Measurements from ENCODE around the gene PTPN18.
A peak's percentile ranks its signal among the peaks of the same experiment; 100 is the strongest.

PTPN18 gene

DNA sequence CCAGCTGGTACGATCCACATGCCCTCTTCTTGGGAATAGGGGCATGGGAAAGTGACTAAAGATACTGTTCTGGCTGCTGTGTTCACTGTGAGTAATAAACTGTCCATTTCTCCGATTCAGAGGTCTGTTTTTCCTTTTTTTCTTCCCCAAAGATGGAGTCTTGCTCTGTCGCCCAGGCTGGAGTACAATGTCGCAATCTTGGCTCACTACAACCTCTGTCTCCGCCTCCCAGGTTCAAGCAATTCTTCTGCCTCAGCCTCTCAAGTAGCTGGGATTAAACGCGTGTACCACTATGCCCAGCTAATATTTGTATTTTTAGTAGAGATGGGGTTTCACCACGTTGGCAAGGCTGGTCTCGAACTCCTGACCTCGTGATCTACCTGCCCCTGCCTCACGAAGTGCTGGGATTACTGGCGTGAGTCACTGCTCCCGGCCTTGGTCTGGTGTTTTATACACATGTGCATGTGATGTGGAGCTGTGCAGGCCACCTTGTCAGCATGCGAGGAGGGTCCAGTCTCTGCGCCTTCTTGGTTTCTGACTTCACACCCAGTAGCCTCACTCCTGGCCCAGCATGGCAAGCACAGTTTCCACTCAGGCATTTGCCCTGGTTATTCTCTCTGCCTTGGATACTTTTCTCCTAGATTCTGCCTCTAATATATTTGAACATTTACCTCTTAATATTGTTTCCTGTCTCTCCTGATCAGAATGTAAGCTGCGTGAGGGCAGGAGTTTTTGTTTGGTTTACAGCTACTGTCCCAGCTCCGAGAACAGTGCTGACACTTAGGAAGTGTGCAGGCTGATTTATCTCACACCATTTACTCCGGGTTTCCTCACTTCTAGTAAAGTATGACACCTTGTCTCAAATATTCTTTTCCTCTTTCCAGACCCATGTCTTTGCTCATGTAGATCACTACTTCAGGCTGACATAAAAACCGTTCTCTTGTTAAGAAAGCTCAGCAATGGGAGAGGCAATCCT is 19.7 kb downstream of the PTPN18 start:
- DNase-seq (ENCODE audit: insufficient read length, low spot score) (no peak), FAIRE-seq (peak; percentile 31)
- TF ChIP-seq SPI1 (IDR thresholded peaks at IDR 0.05; ENCODE audit: low read depth, low read length) (no peak), TAF1 (IDR thresholded peaks at IDR 0.05; ENCODE audit: low read depth, low read length) (no peak), POU2F2 (IDR thresholded peaks at IDR 0.05; ENCODE audit: low read depth, low read length) (no peak), POLR2A (IDR thresholded peaks at IDR 0.05; ENCODE audit: low read depth, low read length) (no peak), POLR2AphosphoS5 (IDR thresholded peaks at IDR 0.05; ENCODE audit: low read depth, low read length) (no peak), PAX5 (IDR thresholded peaks at IDR 0.05; ENCODE audit: insufficient read depth, low read length, severe bottlenecking) (no peak)

DNA sequence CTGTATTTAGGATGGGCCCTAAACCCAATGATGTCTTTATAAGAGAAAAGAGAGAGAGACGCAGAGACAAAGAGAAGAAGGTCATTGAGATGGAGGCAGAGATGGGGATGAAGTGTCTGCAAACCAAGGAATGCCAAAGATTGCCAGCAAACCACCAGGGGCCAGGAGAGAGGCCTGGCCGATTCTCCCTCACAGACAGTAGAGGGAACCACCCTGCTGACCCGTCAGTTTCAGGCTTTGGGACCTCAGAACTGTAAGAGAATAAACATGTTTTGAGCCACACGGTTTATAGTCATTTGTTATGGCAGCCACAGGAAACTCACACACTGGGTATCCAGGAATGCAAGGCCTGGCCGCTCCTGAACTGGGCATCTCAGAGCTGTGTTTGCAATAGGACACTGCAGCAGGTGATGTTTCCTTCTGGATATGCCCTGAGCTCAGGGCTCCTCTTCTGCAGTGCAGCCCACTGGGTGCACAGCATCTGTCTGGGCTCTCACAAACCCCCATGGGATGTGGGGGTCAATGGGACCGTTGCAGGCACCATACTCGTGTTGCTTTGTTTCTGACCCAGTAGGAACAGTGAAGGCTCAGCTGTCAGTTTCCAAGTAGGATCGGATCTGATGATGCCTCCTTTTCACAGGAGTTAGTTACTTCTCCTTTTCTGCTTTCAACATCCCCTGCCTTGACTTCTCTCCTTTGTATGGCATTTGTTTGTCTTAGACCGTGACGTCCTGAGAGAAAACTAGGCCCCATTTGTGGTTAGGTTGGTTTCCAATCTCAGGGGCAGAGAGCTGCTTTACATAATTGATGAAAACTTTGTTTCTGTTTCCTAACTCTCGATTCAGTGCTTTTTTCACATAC is 20.8 kb downstream of the PTPN18 start:
- FAIRE-seq, result peak; percentile 95
- TF ChIP-seq SPI1 (IDR thresholded peaks at IDR 0.05; ENCODE audit: low read depth, low read length) (no peak), POU2F2 (IDR thresholded peaks at IDR 0.05; ENCODE audit: low read depth, low read length) (peak; percentile 86), TAF1 (IDR thresholded peaks at IDR 0.05; ENCODE audit: low read depth, low read length) (no peak; the same call in 1 of the 2 replicates), PAX5 (IDR thresholded peaks at IDR 0.05; ENCODE audit: insufficient read depth, low read length, severe bottlenecking) (no peak)
- DNase-seq (ENCODE audit: insufficient read length, low spot score), result no peak

DNA sequence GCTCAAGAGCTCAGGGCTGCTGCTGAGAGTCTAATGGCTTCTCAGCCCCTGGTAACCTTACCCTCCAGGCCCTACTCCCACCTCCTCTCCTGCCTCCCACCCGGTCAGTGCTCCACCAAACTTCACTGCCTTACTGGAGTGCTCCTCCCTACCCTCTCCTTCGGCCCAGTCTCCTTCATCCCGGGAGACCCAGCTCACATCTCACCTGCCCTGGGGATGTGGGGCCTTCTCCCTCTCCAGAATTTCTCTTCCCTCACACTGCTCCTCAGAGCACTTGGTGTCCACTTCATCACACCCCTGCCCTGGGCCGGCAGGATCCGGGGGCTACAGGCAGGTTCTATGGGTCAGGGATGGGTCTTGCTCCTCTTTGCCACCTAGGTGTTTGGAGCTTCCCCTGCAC is 21.6 kb downstream of the PTPN18 start:
- no peak for DNase-seq (ENCODE audit: insufficient read length, low spot score)
- TF ChIP-seq POLR2AphosphoS5 (IDR thresholded peaks at IDR 0.05; ENCODE audit: low read depth, low read length), result no peak
- no peak for TF ChIP-seq TAF1 (IDR thresholded peaks at IDR 0.05; ENCODE audit: low read depth, low read length)
- no peak for TF ChIP-seq PAX5 (IDR thresholded peaks at IDR 0.05; ENCODE audit: insufficient read depth, low read length, severe bottlenecking)
- peak; percentile 75 for FAIRE-seq

DNA sequence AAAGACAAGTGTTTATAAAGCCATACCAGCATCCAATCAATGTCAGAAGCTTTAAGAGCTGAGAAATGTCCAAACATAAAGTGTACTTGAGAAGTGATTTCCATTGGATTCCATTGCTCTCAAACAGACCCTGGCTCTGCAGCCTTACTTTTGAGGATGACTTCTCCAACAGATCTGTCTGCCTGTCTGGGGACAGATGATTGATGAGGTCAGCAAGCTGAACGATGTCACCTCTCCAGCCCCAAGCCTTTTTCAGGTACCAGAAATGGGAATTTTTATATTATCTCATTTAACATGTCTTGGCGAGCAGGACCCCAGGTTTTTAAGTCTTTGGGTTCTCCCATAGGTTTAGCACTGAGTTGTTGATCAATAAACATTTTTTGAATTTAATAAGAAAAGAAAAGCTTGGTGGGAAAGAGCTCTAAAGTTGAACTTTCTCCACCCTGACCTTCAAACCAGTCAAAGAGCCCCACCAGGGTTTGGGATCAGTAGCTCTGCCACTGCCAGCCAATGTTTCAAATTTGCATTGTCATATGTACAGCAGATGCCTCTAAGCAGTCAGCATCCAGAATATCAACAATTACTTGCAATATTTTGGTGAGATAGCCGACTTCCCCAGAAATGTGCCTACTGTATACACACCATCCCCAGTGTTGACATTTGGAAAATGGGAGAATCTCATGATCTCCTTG is 22.5 kb downstream of the PTPN18 start:
- FAIRE-seq (peak; percentile 50), DNase-seq (ENCODE audit: insufficient read length, low spot score) (no peak)
- TF ChIP-seq POU2F2 (IDR thresholded peaks at IDR 0.05; ENCODE audit: low read depth, low read length), result no peak
- no peak for TF ChIP-seq POLR2AphosphoS5 (IDR thresholded peaks at IDR 0.05; ENCODE audit: low read depth, low read length)
- no peak for TF ChIP-seq PAX5 (IDR thresholded peaks at IDR 0.05; ENCODE audit: insufficient read depth, low read length, severe bottlenecking)
- TF ChIP-seq POLR2A (IDR thresholded peaks at IDR 0.05; ENCODE audit: low read depth, low read length), result no peak
- no peak for TF ChIP-seq TAF1 (IDR thresholded peaks at IDR 0.05; ENCODE audit: low read depth, low read length)
- TF ChIP-seq SPI1 (IDR thresholded peaks at IDR 0.05; ENCODE audit: low read depth, low read length), result no peak

DNA sequence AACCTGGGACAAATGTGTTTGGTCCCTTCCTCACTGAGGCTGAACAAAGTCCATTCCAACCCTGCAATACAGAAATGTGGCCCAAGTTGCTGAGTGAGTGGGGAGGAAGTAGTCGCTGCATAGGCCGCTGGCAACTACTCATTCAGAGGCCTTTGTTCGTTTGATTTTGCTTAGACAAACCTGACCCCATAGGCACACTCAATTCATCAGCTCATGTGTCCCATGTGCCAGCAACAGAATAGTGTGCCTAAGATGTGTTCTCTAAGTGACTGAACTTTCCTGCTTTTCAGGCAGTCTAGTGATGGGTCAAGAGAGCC is 23.0 kb downstream of the PTPN18 start:
- FAIRE-seq (no peak), DNase-seq (ENCODE audit: insufficient read length, low spot score) (no peak)
- 0 out of 2 replicates have a peak, but pooled peaks have one; percentile 1 for TF ChIP-seq SPI1 (IDR thresholded peaks at IDR 0.05; ENCODE audit: low read depth, low read length)
- TF ChIP-seq POLR2AphosphoS5 (IDR thresholded peaks at IDR 0.05; ENCODE audit: low read depth, low read length), result no peak
- no peak for TF ChIP-seq TAF1 (IDR thresholded peaks at IDR 0.05; ENCODE audit: low read depth, low read length)
- TF ChIP-seq PAX5 (IDR thresholded peaks at IDR 0.05; ENCODE audit: insufficient read depth, low read length, severe bottlenecking), result no peak
- no peak for TF ChIP-seq POU2F2 (IDR thresholded peaks at IDR 0.05; ENCODE audit: low read depth, low read length)

DNA sequence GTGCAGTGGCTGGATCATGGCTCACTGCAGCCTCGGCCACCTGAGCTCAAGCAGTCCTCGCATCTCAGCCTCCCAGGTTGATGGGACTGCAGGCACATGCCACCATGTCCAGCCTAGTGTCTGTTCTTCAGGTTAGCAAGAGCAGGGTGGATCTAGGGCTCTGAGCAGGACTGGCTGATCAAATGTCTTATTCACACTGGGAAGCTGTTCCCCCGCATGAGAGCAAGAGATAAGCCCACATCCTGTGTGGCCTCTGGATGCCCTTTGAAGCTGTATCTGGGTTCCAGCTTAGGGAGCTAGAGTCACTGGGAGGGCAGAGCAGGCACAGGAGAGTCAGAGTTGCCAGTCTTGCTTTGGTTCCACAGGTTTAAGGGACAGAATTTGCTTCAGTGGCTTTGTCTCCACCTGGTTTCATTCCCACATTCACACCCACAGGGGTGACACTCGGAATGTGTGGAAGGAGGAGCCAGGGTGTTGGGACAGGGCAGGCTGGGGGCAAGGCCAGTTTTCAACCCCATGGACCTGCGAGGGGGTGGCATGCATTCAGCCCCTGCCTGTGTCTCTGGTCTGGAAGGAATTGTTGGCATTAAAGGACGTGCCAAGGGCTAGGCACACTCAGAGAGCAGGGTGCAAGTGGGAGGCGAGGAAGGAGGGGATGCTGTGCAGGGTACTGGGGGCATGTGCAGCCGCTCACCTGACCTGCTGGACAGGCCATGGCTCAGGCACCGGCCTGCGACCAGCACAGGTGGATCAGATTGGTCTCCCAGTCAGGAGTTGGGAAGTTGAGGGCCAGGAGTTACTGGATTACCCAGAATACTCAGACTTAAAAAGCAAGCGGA is 24.5 kb downstream of the PTPN18 start:
- no peak for DNase-seq (ENCODE audit: insufficient read length, low spot score)

DNA sequence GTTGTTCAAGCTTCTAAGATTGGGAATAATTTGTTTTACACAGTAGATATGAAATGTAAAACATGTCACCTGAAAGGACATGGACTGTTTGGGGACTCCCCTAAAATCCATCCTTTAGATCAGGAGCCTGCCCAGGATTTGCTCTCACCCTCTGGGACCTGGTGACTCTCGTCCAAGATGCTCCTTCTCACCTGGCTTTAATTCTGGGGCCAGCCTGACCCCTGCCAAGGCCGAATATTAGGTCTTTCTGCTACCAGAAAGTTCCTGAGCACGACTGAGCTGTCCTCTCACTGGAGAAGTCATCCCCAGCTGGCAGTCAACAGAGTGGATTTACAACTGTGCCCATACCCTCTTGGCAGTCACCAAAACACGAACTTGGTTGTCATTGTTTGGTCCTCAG is 25.3 kb downstream of the PTPN18 start:
- TF ChIP-seq POLR2A (IDR thresholded peaks at IDR 0.05; ENCODE audit: low read depth, low read length) (no peak), POLR2AphosphoS5 (IDR thresholded peaks at IDR 0.05; ENCODE audit: low read depth, low read length) (no peak), SPI1 (IDR thresholded peaks at IDR 0.05; ENCODE audit: low read depth, low read length) (no peak), PAX5 (IDR thresholded peaks at IDR 0.05; ENCODE audit: insufficient read depth, low read length, severe bottlenecking) (no peak), POU2F2 (IDR thresholded peaks at IDR 0.05; ENCODE audit: low read depth, low read length) (no peak), TAF1 (IDR thresholded peaks at IDR 0.05; ENCODE audit: low read depth, low read length) (no peak)
- no peak for DNase-seq (ENCODE audit: insufficient read length, low spot score)
- FAIRE-seq, result no peak

More for the DNA sequence above, 24.5 kb downstream of the PTPN18 start:
- peak; percentile 48 for FAIRE-seq
- TF ChIP-seq TAF1 (IDR thresholded peaks at IDR 0.05; ENCODE audit: low read depth, low read length), result no peak
- no peak for TF ChIP-seq POLR2AphosphoS5 (IDR thresholded peaks at IDR 0.05; ENCODE audit: low read depth, low read length)
- no peak for TF ChIP-seq SPI1 (IDR thresholded peaks at IDR 0.05; ENCODE audit: low read depth, low read length)
- TF ChIP-seq PAX5 (IDR thresholded peaks at IDR 0.05; ENCODE audit: insufficient read depth, low read length, severe bottlenecking), result no peak
- no peak for TF ChIP-seq POLR2A (IDR thresholded peaks at IDR 0.05; ENCODE audit: low read depth, low read length)
- no peak for TF ChIP-seq POU2F2 (IDR thresholded peaks at IDR 0.05; ENCODE audit: low read depth, low read length)

DNA sequence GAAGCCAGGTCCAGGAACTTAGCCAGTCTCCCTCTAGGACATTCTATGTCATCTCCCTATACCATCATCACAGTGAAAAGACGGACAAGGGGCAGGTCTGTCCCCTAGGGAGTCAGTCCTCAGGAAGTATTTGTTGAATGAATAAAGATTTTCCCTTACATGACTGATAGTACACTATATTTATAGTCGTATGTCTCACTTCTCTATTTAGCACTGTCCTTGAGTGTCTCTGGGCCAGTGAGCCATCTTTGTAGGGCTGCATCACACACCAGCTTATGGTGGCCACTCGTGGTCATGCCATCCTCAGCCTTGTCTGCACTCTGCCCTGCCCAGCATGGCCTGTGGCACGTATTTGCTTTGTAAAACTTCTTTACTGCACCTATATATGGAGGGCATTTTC is 25.8 kb downstream of the PTPN18 start:
- no peak for FAIRE-seq
- no peak for DNase-seq (ENCODE audit: insufficient read length, low spot score)

More for the DNA sequence above, 25.8 kb downstream of the PTPN18 start:
- TF ChIP-seq SPI1 (IDR thresholded peaks at IDR 0.05; ENCODE audit: low read depth, low read length) (peak; percentile 84), PAX5 (IDR thresholded peaks at IDR 0.05; ENCODE audit: insufficient read depth, low read length, severe bottlenecking) (no peak), POLR2A (IDR thresholded peaks at IDR 0.05; ENCODE audit: low read depth, low read length) (no peak), TAF1 (IDR thresholded peaks at IDR 0.05; ENCODE audit: low read depth, low read length) (no peak), POLR2AphosphoS5 (IDR thresholded peaks at IDR 0.05; ENCODE audit: low read depth, low read length) (no peak), POU2F2 (IDR thresholded peaks at IDR 0.05; ENCODE audit: low read depth, low read length) (no peak)
